Gastrocnemius medialis (tissue), 4 donors: ENCODE results near the gene LEMD1.

Experiments used
- CTCF ChIP-seq, 5 experiments: fragments of 450-650 bp in 3 of 5; fragments of 200-600 bp in 2 of 5; sonication (generic) in 2 of 5; IDR thresholded peaks in 4 of 5; conservative IDR thresholded peaks in 1 of 5; 1 replicate in 4 of 5; 2 replicates in 1 of 5; pipeline ENCODE4 v1.5.1; 2016 to 2019; ENCODE audit warnings: antibody characterized with exemption in 5 of 5, mild to moderate bottlenecking in 3 of 5, moderate library complexity in 3 of 5
- POLR2A ChIP-seq, 2 donors: fragments of 450-650 bp; IDR thresholded peaks; one replicate each; pipeline ENCODE4 v1.6.1; 2017; ENCODE audit warnings: antibody characterized with exemption in 2 of 2, mild to moderate bottlenecking in 2 of 2, moderate library complexity in 2 of 2

- TF ChIP-seq POLR2A (IDR thresholded peaks at IDR 0.05) (no peak), CTCF (IDR thresholded peaks at IDR 0.05 in 4 of 5, conservative IDR thresholded peaks at IDR 0.05 in 1 of 5) (no peak)
These were observed 35.3 kb upstream of the LEMD1 start for GRCh38 chr1:205456868-205457745.
